Limb (tissue), 2 donors: ENCODE results near the gene ACSL3.
"Not testable (repeated sequence)": the region's sequence is repeated elsewhere in the genome, so short reads cannot be mapped to it uniquely, and the experiment has no call there.

Source experiments
- DNase-seq, 2 donors: peaks; one replicate each; pipeline ENCODE4 v3.0.0-alpha.2; 2016; ENCODE audit errors: extremely low spot score in 2 of 2

The ACSL3 gene

GRCh38 chr2:222912117-222912516 is 51.3 kb downstream of the ACSL3 start:
- DNase-seq: no peak

GRCh38 chr2:222912776-222913175 is 51.9 kb downstream of the ACSL3 start:
- no peak for DNase-seq

GRCh38 chr2:222915092-222915957 is 54.5 kb downstream of the ACSL3 start:
- peak in 1 of 2 donors; percentile 22 for DNase-seq

GRCh38 chr2:222916229-222917197 is 55.7 kb downstream of the ACSL3 start:
- DNase-seq: no peak

GRCh38 chr2:222917212-222917611 is 56.4 kb downstream of the ACSL3 start:
- not testable (repeated sequence) for DNase-seq

GRCh38 chr2:222919841-222920526 is 59.1 kb downstream of the ACSL3 start:
- DNase-seq: no peak

- no peak for DNase-seq
Observed at GRCh38 chr2:222920657-222921186, 59.9 kb downstream of the ACSL3 start.

- no peak for DNase-seq
Observed at GRCh38 chr2:222922019-222922800, 61.4 kb downstream of the ACSL3 start.

GRCh38 chr2:222926915-222927314 is 66.1 kb downstream of the ACSL3 start:
- no peak for DNase-seq

GRCh38 chr2:222927600-222927999 is 66.8 kb downstream of the ACSL3 start:
- no peak for DNase-seq

GRCh38 chr2:222928335-222928734 is 67.5 kb downstream of the ACSL3 start:
- DNase-seq: no peak

- no peak for DNase-seq
Observed at GRCh38 chr2:222930862-222931261, 70.0 kb downstream of the ACSL3 start.

GRCh38 chr2:222931659-222932058 is 70.8 kb downstream of the ACSL3 start:
- no peak for DNase-seq

- DNase-seq: no peak
Observed at GRCh38 chr2:222933458-222933857, 72.6 kb downstream of the ACSL3 start.

GRCh38 chr2:222935688-222936298 is 75.0 kb downstream of the ACSL3 start:
- DNase-seq: no peak

- no peak for DNase-seq
Observed at GRCh38 chr2:222936705-222937104, 75.9 kb downstream of the ACSL3 start.

GRCh38 chr2:222938327-222938726 is 77.5 kb downstream of the ACSL3 start:
- DNase-seq: no peak

- DNase-seq: peak in 1 of 2 donors; percentile 58
Observed at GRCh38 chr2:222939208-222939856, 78.5 kb downstream of the ACSL3 start.

- no peak for DNase-seq
Observed at GRCh38 chr2:222939979-222940378, 79.1 kb downstream of the ACSL3 start.
